ENCODE measurements around the gene MRPL39. TPM values are rescaled to one million over a fixed set of nuclear protein-coding genes. Genes with fewer than 3 reads are reported as not detected.

The MRPL39 gene
- polyA plus RNA-seq, 1 experiment = 37.0 TPM

DNA sequence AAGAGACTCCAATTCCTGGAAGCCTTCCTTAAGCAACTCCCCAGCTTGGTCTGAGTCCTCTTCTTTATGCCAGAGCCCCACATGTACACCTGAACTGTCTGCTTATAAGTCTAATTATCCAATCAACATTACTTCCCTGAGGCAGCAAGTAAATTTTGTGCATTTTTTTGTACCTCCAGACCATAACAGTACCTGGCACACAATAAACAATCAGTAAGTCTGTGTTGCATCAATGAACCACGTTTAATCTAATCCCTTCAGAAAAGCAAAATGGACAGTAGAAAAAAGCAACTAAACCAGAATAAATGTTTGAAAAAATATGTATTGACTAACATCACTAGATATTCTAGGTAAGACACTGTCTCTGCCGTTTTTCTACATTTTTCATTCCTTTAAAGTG, 20.5 kb downstream of the MRPL39 start:
- H3K4me3 ChIP-seq (ENCODE audit: low read depth, low read length) = no peak overlapping the region
- H3K9me3 ChIP-seq (ENCODE audit: control insufficient read depth, insufficient read depth, low read length) = no peaks in the 10 kb centered on the region
- TF ChIP-seq, protein P1, sequence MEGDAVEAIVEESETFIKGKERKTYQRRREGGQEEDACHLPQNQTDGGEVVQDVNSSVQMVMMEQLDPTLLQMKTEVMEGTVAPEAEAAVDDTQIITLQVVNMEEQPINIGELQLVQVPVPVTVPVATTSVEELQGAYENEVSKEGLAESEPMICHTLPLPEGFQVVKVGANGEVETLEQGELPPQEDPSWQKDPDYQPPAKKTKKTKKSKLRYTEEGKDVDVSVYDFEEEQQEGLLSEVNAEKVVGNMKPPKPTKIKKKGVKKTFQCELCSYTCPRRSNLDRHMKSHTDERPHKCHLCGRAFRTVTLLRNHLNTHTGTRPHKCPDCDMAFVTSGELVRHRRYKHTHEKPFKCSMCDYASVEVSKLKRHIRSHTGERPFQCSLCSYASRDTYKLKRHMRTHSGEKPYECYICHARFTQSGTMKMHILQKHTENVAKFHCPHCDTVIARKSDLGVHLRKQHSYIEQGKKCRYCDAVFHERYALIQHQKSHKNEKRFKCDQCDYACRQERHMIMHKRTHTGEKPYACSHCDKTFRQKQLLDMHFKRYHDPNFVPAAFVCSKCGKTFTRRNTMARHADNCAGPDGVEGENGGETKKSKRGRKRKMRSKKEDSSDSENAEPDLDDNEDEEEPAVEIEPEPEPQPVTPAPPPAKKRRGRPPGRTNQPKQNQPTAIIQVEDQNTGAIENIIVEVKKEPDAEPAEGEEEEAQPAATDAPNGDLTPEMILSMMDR (IDR thresholded peaks at IDR 0.05; ENCODE audit: low read depth, low read length) = no peak
- POLR2A ChIA-PET = no interaction called here
- no peak overlapping the region for H3K27ac ChIP-seq (ENCODE audit: low read depth, low read length)
- no peaks in the 10 kb centered on the region for H3K27me3 ChIP-seq (ENCODE audit: control insufficient read depth, insufficient read depth, low read length)
- CTCF ChIA-PET = interaction anchor here (1.2 kb wide), 1 partner anchor 22 kb away, joined by 3 read pairs; no protein-coding TSS in a partner anchor
- no peak for DNase-seq (ENCODE audit: low read depth, low spot score)

DNA sequence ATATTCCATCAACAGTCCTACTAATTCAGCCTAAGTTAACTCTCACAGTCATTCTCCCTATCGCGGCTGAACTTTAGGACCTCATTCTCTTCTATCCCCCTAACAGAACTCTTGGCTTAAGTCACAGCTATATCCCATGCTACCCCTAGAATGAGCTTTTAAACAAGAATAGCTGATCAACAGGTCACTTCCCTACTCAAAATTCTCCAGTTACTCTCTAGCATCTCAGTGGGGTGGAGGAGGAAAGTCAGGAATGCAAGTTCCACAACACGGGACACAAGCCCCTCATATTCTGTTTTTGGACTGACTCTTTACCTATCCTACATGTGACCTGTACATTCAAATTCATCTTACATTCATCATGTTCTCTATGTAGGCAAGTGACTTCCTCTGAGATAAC, 21.0 kb downstream of the MRPL39 start:
- H3K27ac ChIP-seq (ENCODE audit: low read depth, low read length) = no peak overlapping the region
- ChIA-PET POLR2A (no interaction called here), CTCF (no interaction called here)
- H3K4me3 ChIP-seq (ENCODE audit: low read depth, low read length) = no peak overlapping the region
- no peak for DNase-seq (ENCODE audit: low read depth, low spot score)
- TF ChIP-seq, protein P1 (IDR thresholded peaks at IDR 0.05; ENCODE audit: low read depth, low read length) = no peak
- H3K9me3 ChIP-seq (ENCODE audit: control insufficient read depth, insufficient read depth, low read length) = no peaks in the 10 kb centered on the region
- no peaks in the 10 kb centered on the region for H3K27me3 ChIP-seq (ENCODE audit: control insufficient read depth, insufficient read depth, low read length)

DNA sequence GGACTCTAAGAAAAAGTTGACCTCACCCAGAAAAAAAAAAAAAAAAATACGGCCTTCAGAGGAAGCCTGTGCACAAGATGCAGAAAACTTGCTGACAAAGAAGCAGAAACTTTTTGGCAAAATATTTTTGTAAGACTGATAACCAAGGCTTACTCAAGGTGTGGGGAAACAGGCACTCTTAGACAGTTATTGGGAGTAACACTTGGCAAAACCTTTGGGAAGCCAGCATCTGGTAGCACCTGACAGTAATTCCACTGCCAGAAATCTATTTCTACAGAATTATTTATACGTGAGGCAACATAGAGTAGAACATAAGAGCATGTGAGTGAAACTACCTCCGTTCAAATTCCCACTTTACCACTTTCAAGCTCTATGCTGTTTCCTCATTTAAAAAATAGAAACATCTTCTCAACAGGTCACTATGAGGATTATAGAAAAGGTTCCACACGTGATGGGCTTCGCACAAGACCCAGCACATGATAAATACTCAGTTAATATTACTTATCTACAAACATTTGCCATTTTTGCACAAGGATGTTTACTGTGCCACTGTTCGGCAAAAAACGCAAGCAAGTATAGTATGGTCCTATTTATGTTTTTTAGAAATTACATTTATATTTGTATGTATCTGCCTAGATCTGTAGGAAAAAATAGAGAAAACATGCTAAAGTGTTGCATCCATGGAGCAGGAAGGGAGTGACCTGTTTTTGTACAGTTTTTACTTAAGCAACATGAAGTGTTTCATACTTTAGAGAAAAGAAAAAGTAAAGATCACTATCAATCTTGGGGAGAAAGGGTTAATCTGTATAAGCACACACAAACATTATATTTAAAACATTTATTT, 22.2 kb downstream of the MRPL39 start:
- POLR2A ChIA-PET = no interaction called here

DNA sequence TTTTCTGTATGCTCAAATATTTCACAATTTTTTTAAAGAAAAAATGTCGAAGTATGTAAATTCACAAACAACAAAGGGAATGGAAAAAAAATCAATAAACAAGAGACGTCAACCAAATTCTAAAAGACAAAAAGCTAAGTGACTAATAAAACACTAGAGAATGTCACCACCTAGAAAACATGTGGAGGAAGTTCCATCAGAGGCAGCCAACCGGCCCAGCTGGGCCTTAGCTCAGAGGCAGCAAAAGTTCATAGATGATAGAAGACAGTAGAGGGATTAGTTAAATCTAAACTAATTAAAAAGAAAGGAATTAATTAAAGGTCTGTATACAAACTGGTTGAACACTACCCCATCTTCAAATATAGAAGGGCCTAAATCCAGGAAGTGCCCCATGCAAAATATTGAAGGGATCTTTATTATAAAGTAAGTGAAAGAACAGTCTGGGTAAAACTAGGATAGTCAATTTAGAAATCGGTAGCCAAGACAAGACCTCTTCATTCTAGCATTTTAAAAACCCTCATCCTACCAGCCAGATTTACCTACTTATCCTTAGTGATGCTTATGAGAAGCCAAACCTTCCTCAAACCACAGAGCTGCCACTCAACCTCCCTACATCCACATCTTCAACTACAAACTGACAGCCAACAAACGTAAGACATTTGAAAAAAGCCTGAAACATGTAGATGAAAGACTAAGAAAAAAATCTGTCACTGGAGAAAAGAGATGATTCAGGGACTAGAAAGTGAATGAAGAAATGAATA, 23.7 kb downstream of the MRPL39 start:
- no peaks in the 10 kb centered on the region for H3K9me3 ChIP-seq (ENCODE audit: control insufficient read depth, insufficient read depth, low read length)
- POLR2A ChIA-PET = no interaction called here
- H3K27ac ChIP-seq (ENCODE audit: low read depth, low read length) = no peak overlapping the region
- TF ChIP-seq, protein P1 (IDR thresholded peaks at IDR 0.05; ENCODE audit: low read depth, low read length) = no peak
- CTCF ChIA-PET = interaction anchor here (1.2 to 1.8 kb wide), 2 partner anchors 25 to 234 kb away, joined by 3 to 6 read pairs; no protein-coding TSS in a partner anchor
- H3K4me3 ChIP-seq (ENCODE audit: low read depth, low read length) = no peak overlapping the region
- no peak for DNase-seq (ENCODE audit: low read depth, low spot score)
- no peaks in the 10 kb centered on the region for H3K27me3 ChIP-seq (ENCODE audit: control insufficient read depth, insufficient read depth, low read length)

More for the DNA sequence above, 22.2 kb downstream of the MRPL39 start:
- Histone ChIP-seq H3K9me3 (ENCODE audit: control insufficient read depth, insufficient read depth, low read length) (no peaks in the 10 kb centered on the region), H3K27ac (ENCODE audit: low read depth, low read length) (no peak overlapping the region), H3K27me3 (ENCODE audit: control insufficient read depth, insufficient read depth, low read length) (no peaks in the 10 kb centered on the region), H3K4me3 (ENCODE audit: low read depth, low read length) (no peak overlapping the region)
- CTCF ChIA-PET = interaction anchor here (1.8 kb wide), 1 partner anchor 23 kb away, joined by 6 read pairs; no protein-coding TSS in a partner anchor
- no peak for DNase-seq (ENCODE audit: low read depth, low spot score)
- TF ChIP-seq, protein P1 (IDR thresholded peaks at IDR 0.05; ENCODE audit: low read depth, low read length) = no peak

DNA sequence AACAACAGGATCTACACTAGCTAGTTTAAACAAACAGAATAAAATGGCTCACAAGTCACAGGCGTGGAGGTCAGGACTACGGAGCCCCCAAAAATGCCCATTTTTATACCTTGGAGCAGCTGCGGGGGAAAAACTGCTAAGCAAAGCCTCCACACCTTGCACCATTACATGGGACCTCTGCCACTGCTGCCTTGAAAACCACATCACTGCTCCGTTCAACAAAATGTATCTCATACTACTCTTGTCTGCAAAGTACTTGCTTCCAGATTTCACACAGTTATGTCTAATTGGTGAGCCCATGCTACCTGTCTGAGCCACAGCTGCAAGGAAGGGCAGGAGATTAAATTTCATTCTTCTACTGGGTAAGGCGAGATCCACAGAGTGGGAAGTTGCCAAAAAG, 24.4 kb downstream of the MRPL39 start:
- H3K4me3 ChIP-seq (ENCODE audit: low read depth, low read length) = no peak overlapping the region
- no peaks in the 10 kb centered on the region for H3K9me3 ChIP-seq (ENCODE audit: control insufficient read depth, insufficient read depth, low read length)
- TF ChIP-seq, protein P1 (IDR thresholded peaks at IDR 0.05; ENCODE audit: low read depth, low read length) = no peak
- no peaks in the 10 kb centered on the region for H3K27me3 ChIP-seq (ENCODE audit: control insufficient read depth, insufficient read depth, low read length)
- no peak for DNase-seq (ENCODE audit: low read depth, low spot score)
- no peak overlapping the region for H3K27ac ChIP-seq (ENCODE audit: low read depth, low read length)
- CTCF ChIA-PET = interaction anchor here (1.5 kb wide), 1 partner anchor 25 kb away, joined by 7 read pairs; no protein-coding TSS in a partner anchor
- POLR2A ChIA-PET = no interaction called here

Measured in AG04450 (cell line).